ENCODE data around the gene FBXW2. TPM values are rescaled to one million over a fixed set of nuclear protein-coding genes. Genes with fewer than 3 reads are reported as not detected.

FBXW2 gene
- total RNA-seq, 2 donors from 2014 or later = 63.2 to 77.1 TPM

- no peak for DNase-seq
- H3K4me3 ChIP-seq (ENCODE audit: low read length) = peak overlapping the region; percentile 89
- Mint-ChIP-seq H3K4me3 (peak overlapping the region; percentile 80), H3K27me3 (ENCODE audit: insufficient read depth) (peaks cover 22% of the 10 kb centered on the region), H3K27ac (peak overlapping the region; percentile 75), H3K9me3 (no peaks in the 10 kb centered on the region), H3K4me1 (peaks cover 24% of the 10 kb centered on the region), H3K36me3 (ENCODE audit: low read depth) (peaks cover 1% of the 10 kb centered on the region)
- peak overlapping the region; percentile 76 for H3K9ac ChIP-seq (ENCODE audit: extremely low read depth, low read length, poor library complexity, severe bottlenecking)
- no peaks in the 10 kb centered on the region for H3K36me3 ChIP-seq (ENCODE audit: control insufficient read depth, insufficient read depth, low read length)
- WGBS, 2 experiments (ENCODE audit: insufficient coverage in 1 of 2, insufficient read length in 1 of 2) = 20 to 28% methylated on average over 22 to 30 of the region's 30 CpGs
- peaks cover 17% of the 10 kb centered on the region for H3K27me3 ChIP-seq (ENCODE audit: control insufficient read depth, insufficient read depth, low read length, poor library complexity, severe bottlenecking)
- H3K27ac ChIP-seq (ENCODE audit: low read depth, low read length) = peak overlapping the region; percentile 99
- TF ChIP-seq, protein P1, sequence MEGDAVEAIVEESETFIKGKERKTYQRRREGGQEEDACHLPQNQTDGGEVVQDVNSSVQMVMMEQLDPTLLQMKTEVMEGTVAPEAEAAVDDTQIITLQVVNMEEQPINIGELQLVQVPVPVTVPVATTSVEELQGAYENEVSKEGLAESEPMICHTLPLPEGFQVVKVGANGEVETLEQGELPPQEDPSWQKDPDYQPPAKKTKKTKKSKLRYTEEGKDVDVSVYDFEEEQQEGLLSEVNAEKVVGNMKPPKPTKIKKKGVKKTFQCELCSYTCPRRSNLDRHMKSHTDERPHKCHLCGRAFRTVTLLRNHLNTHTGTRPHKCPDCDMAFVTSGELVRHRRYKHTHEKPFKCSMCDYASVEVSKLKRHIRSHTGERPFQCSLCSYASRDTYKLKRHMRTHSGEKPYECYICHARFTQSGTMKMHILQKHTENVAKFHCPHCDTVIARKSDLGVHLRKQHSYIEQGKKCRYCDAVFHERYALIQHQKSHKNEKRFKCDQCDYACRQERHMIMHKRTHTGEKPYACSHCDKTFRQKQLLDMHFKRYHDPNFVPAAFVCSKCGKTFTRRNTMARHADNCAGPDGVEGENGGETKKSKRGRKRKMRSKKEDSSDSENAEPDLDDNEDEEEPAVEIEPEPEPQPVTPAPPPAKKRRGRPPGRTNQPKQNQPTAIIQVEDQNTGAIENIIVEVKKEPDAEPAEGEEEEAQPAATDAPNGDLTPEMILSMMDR (conservative IDR thresholded peaks at IDR 0.05) = no peak
- H3K9me3 ChIP-seq (ENCODE audit: control insufficient read depth, low read length) = no peaks in the 10 kb centered on the region
- peaks cover 5% of the 10 kb centered on the region for H3K4me1 ChIP-seq (ENCODE audit: control insufficient read depth, insufficient read depth, low read length)
Measured at GRCh38 chr9:120714846-120715388, 78.3 kb downstream of the FBXW2 start.

- H3K36me3 ChIP-seq (ENCODE audit: control insufficient read depth, insufficient read depth, low read length) = no peaks in the 10 kb centered on the region
- Mint-ChIP-seq H3K36me3 (ENCODE audit: low read depth) (peaks cover 3% of the 10 kb centered on the region), H3K27ac (peak within 1 kb of the TSS; percentile 75), H3K27me3 (ENCODE audit: insufficient read depth) (peaks cover 22% of the 10 kb centered on the region), H3K4me1 (peaks cover 24% of the 10 kb centered on the region), H3K9me3 (no peaks in the 10 kb centered on the region), H3K4me3 (peak within 1 kb of the TSS; percentile 80)
- peaks cover 17% of the 10 kb centered on the region for H3K27me3 ChIP-seq (ENCODE audit: control insufficient read depth, insufficient read depth, low read length, poor library complexity, severe bottlenecking)
- 0% methylated on average over 46 to 102 of the region's 102 CpGs for WGBS, 2 experiments (ENCODE audit: insufficient coverage in 1 of 2, insufficient read length in 1 of 2)
- H3K4me3 ChIP-seq (ENCODE audit: low read length) = peak within 1 kb of the TSS; percentile 89
- H3K9ac ChIP-seq (ENCODE audit: extremely low read depth, low read length, poor library complexity, severe bottlenecking) = peak within 1 kb of the TSS; percentile 76
- TF ChIP-seq, protein P1 (conservative IDR thresholded peaks at IDR 0.05) = no peak
- H3K27ac ChIP-seq (ENCODE audit: low read depth, low read length) = peak within 1 kb of the TSS; percentile 99
- no peaks in the 10 kb centered on the region for H3K9me3 ChIP-seq (ENCODE audit: control insufficient read depth, low read length)
- DNase-seq = peak; percentile 99
- H3K4me1 ChIP-seq (ENCODE audit: control insufficient read depth, insufficient read depth, low read length) = peaks cover 5% of the 10 kb centered on the region
Measured at GRCh38 chr9:120714088-120714845, 78.9 kb downstream of the FBXW2 start, which contains the start of gene MEGF9. TSS of gene MEGF9 (minus strand) at chr9:120714470. CDS start at chr9:120714358, 112 bp downstream.

GRCh38 chr9:120713257-120714087, 79.7 kb downstream of the FBXW2 start:
- Histone ChIP-seq H3K27ac (ENCODE audit: low read depth, low read length) (no peak overlapping the region), H3K9ac (ENCODE audit: extremely low read depth, low read length, poor library complexity, severe bottlenecking) (peak overlapping the region; percentile 31), H3K27me3 (ENCODE audit: control insufficient read depth, insufficient read depth, low read length, poor library complexity, severe bottlenecking) (peaks cover 17% of the 10 kb centered on the region), H3K9me3 (ENCODE audit: control insufficient read depth, low read length) (no peaks in the 10 kb centered on the region), H3K4me3 (ENCODE audit: low read length) (peak overlapping the region; percentile 89), H3K4me1 (ENCODE audit: control insufficient read depth, insufficient read depth, low read length) (peaks cover 5% of the 10 kb centered on the region), H3K36me3 (ENCODE audit: control insufficient read depth, insufficient read depth, low read length) (no peaks in the 10 kb centered on the region)
- H3K27me3 Mint-ChIP-seq (ENCODE audit: insufficient read depth) = peaks cover 22% of the 10 kb centered on the region
- H3K27ac Mint-ChIP-seq = no peak overlapping the region
- H3K4me3 Mint-ChIP-seq = peak overlapping the region; percentile 80
- WGBS, 2 experiments (ENCODE audit: insufficient coverage in 1 of 2, insufficient read length in 1 of 2) = 5 to 10% methylated on average over 11 to 50 of the region's 50 CpGs
- peak; percentile 71 for DNase-seq
- peaks cover 4% of the 10 kb centered on the region for H3K36me3 Mint-ChIP-seq (ENCODE audit: low read depth)
- H3K9me3 Mint-ChIP-seq = no peaks in the 10 kb centered on the region
- TF ChIP-seq, protein P1 (conservative IDR thresholded peaks at IDR 0.05) = peak; percentile 37
- H3K4me1 Mint-ChIP-seq = peaks cover 24% of the 10 kb centered on the region

Measured in endodermal cell (in vitro differentiated cells).